ENCODE results near the gene SPATS2L.

DNA sequence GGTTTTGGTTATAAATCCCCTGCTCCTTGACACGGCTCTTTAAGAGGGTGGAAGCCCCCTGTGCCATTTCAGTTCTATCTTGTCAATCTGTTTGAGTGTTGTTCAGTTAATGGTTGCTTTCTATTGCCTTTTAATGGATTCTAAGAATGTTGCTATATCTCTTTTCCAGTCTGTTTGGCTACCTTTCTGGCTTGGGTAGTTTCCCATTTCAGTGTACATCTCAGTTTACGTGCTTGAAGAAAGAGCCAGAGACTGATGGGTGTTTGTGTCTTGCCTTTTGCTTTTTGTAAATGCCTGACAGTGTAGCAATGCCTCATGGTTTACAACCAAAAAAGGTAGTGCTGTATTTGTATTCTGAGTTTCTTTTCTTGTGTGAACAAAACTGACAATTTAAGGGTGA, 45.3 kb downstream of the SPATS2L start:
- TF ChIP-seq CTCF (IDR thresholded peaks at IDR 0.05) = no peak
- no peak for TF ChIP-seq POLR2A (IDR thresholded peaks at IDR 0.05)

All from prostate gland (tissue), 2 donors.